SU-DHL-6 (cell line): ENCODE data around the gene WFDC11.

Experiments used
- CTCF ChIP-seq: fragments of 200-600 bp; sonication (generic); IDR thresholded peaks from one replicate; pipeline ENCODE4 v1.5.1; 2017; ENCODE audit warnings: antibody characterized with exemption, mild to moderate bottlenecking, low read length, moderate library complexity; ENCODE audit not compliant: insufficient read depth, poor library complexity, severe bottlenecking
- EZH2phosphoT487 ChIP-seq: fragments of 200-600 bp; sonication (generic), shearing (Covaris generic); conservative IDR thresholded peaks from 2 replicates; pipeline ENCODE4 v1.6.1; 2018; ENCODE audit warnings: mild to moderate bottlenecking, antibody characterized with exemption, low read length, moderate library complexity, mixed read lengths

- TF ChIP-seq CTCF (no peak), EZH2phosphoT487 (no peak)
These were observed 39.7 kb downstream of the WFDC11 start for GRCh38 chr20:45630371-45630770.
